ENCODE data around the gene ZNF79. TPM values are rescaled to one million over a fixed set of nuclear protein-coding genes. Genes with fewer than 3 reads are reported as not detected.

Gene ZNF79
- total RNA-seq, 3 donors from 2014 or later: 5.1 to 13.6 (median 5.7) TPM

- no peak for TF ChIP-seq CTCF (IDR thresholded peaks at IDR 0.05)
- H3K4me1 ChIP-seq (ENCODE audit: low read depth): no peaks in the 10 kb centered on the region
- H3K9me3 ChIP-seq: no peaks in the 10 kb centered on the region
- H3K4me3 ChIP-seq: no peak overlapping the region
- ATAC-seq (no peak), DNase-seq (no peak)
- intact Hi-C loops (cut with DNase I, micrococcal nuclease): no loop called here
- H3K36me3 ChIP-seq (ENCODE audit: low read depth): no peaks in the 10 kb centered on the region
Measured at GRCh38 chr9:127415657-127416056, 8.5 kb upstream of the ZNF79 start.

- DNase-seq: no peak
- intact Hi-C loops (cut with DNase I, micrococcal nuclease): no loop called here
- H3K36me3 ChIP-seq (ENCODE audit: low read depth): no peaks in the 10 kb centered on the region
- peaks cover 4% of the 10 kb centered on the region for H3K4me1 ChIP-seq (ENCODE audit: low read depth)
- no peak for TF ChIP-seq CTCF (IDR thresholded peaks at IDR 0.05)
- no peak overlapping the region for H3K4me3 ChIP-seq
- ATAC-seq: no peak
- no peaks in the 10 kb centered on the region for H3K9me3 ChIP-seq
Measured at GRCh38 chr9:127417131-127418036, 6.8 kb upstream of the ZNF79 start.

GRCh38 chr9:127418037-127418471 lies 6.1 kb upstream of the ZNF79 start:
- H3K36me3 ChIP-seq (ENCODE audit: low read depth): no peaks in the 10 kb centered on the region
- peak; percentile 37 for ATAC-seq
- intact Hi-C loops (cut with DNase I, micrococcal nuclease): no loop called here
- peak in 1 of 3 donors; percentile 35 for DNase-seq
- peaks cover 10% of the 10 kb centered on the region for H3K4me1 ChIP-seq (ENCODE audit: low read depth)
- no peak for TF ChIP-seq CTCF (IDR thresholded peaks at IDR 0.05)
- no peak overlapping the region for H3K4me3 ChIP-seq
- H3K9me3 ChIP-seq: no peaks in the 10 kb centered on the region

- ATAC-seq (no peak), DNase-seq (no peak)
- no peaks in the 10 kb centered on the region for H3K36me3 ChIP-seq (ENCODE audit: low read depth)
- H3K4me3 ChIP-seq: no peak overlapping the region
- H3K4me1 ChIP-seq (ENCODE audit: low read depth): peaks cover 13% of the 10 kb centered on the region
- intact Hi-C loops (cut with DNase I, micrococcal nuclease): no loop called here
- TF ChIP-seq CTCF (IDR thresholded peaks at IDR 0.05): no peak
- H3K9me3 ChIP-seq: no peaks in the 10 kb centered on the region
Measured at GRCh38 chr9:127419348-127419747, 4.8 kb upstream of the ZNF79 start.

GRCh38 chr9:127421057-127421456 lies 3.1 kb upstream of the ZNF79 start:
- Histone ChIP-seq H3K36me3 (ENCODE audit: low read depth) (no peaks in the 10 kb centered on the region), H3K9me3 (no peaks in the 10 kb centered on the region), H3K4me3 (no peak overlapping the region), H3K4me1 (ENCODE audit: low read depth) (peaks cover 23% of the 10 kb centered on the region)
- ATAC-seq (no peak), DNase-seq (no peak)
- no peak for TF ChIP-seq CTCF (IDR thresholded peaks at IDR 0.05)
- intact Hi-C loops (cut with DNase I, micrococcal nuclease): no loop called here
